HepG2 (cell line): Measurements from ENCODE around the gene TOPBP1. TPM values are rescaled to one million over a fixed set of nuclear protein-coding genes. Genes with fewer than 3 reads are reported as not detected.

Source experiments
- CENPX ChIP-seq: sonication (generic); formaldehyde crosslinking; IDR thresholded peaks from 2 replicates; pipeline ENCODE4 v1.9.0; 2021; ENCODE audit warnings: mild to moderate bottlenecking, missing genetic modification reagents, moderate library complexity
- FOXA1 ChIP-seq, 2 experiments: fragments of 450-650 bp in 1 of 2; sonication (generic) in 1 of 2; formaldehyde crosslinking in 1 of 2; IDR thresholded peaks; 2 replicates each; pipeline versions ENCODE4 v1.4.0 to v1.6.1; 2016 to 2020; ENCODE audit warnings: missing genetic modification reagents in 1 of 2
- GATA4 ChIP-seq: sonication (generic); IDR thresholded peaks from 2 replicates; pipeline ENCODE4 v1.6.1; 2016; ENCODE audit warnings: antibody characterized with exemption, low read depth, borderline replicate concordance
- HNRNPLL ChIP-seq: fragments of 200-400 bp; formaldehyde crosslinking; IDR thresholded peaks from 2 replicates; pipeline ENCODE4 v1.6.1; 2017; ENCODE audit warnings: mild to moderate bottlenecking, low read depth, low read length; ENCODE audit not compliant: poor library complexity, severe bottlenecking
- HOMEZ ChIP-seq: IDR thresholded peaks from 2 replicates; pipeline ENCODE4 v1.6.1; 2016; ENCODE audit warnings: low read depth
- MIER2 ChIP-seq: IDR thresholded peaks from 2 replicates; pipeline ENCODE4 v1.6.1; 2016; ENCODE audit warnings: missing biosample characterization, missing genetic modification reagents
- MYPOP ChIP-seq: sonication (generic); formaldehyde crosslinking; IDR thresholded peaks from 2 replicates; pipeline ENCODE4 v1.8.1; 2023; ENCODE audit warnings: mild to moderate bottlenecking, moderate library complexity, missing genetic modification reagents
- NCOA1 ChIP-seq: sonication (generic); formaldehyde crosslinking; IDR thresholded peaks from 2 replicates; pipeline ENCODE4 v1.9.0; 2021; ENCODE audit warnings: missing genetic modification reagents
- PHB2 ChIP-seq: fragments of 450-650 bp; IDR thresholded peaks from 2 replicates; pipeline ENCODE4 v1.6.1; 2018; ENCODE audit not compliant: partially characterized antibody
- PTBP1 ChIP-seq: fragments of 200-400 bp; formaldehyde crosslinking; IDR thresholded peaks from 2 replicates; pipeline ENCODE4 v1.6.1; 2018; ENCODE audit warnings: low read length, low read depth; ENCODE audit not compliant: poor library complexity, severe bottlenecking
- REST ChIP-seq, 2 experiments: IDR thresholded peaks; 2 replicates each; pipeline ENCODE4 v1.6.1; 2011 to 2012; ENCODE audit warnings: low read length in 2 of 2, borderline replicate concordance in 1 of 2, low read depth in 1 of 2, mild to moderate bottlenecking in 1 of 2, moderate library complexity in 1 of 2
- SMYD3 ChIP-seq: sonication (generic); formaldehyde crosslinking; IDR thresholded peaks from 2 replicates; pipeline ENCODE4 v1.8.1; 2023; ENCODE audit warnings: mild to moderate bottlenecking, missing genetic modification reagents
- SRF ChIP-seq: IDR thresholded peaks from 2 replicates; pipeline ENCODE4 v1.6.1; 2011; ENCODE audit warnings: mild to moderate bottlenecking, low read depth, low read length, moderate library complexity
- TBX2 ChIP-seq: sonication (generic); formaldehyde crosslinking; IDR thresholded peaks from 2 replicates; pipeline ENCODE4 v1.5.0; 2020; ENCODE audit warnings: missing genetic modification reagents, mild to moderate bottlenecking, borderline replicate concordance
- YEATS4 ChIP-seq: sonication (generic); formaldehyde crosslinking; IDR thresholded peaks from 2 replicates; pipeline ENCODE4 v1.4.0; 2020; ENCODE audit warnings: missing genetic modification reagents, borderline replicate concordance
- YY1 ChIP-seq: IDR thresholded peaks from 2 replicates; pipeline ENCODE4 v1.6.1; 2011; ENCODE audit warnings: low read length, low read depth, moderate library complexity, mild to moderate bottlenecking; ENCODE audit not compliant: insufficient read depth, insufficient replicate concordance
- ZNF18 ChIP-seq: sonication (generic); formaldehyde crosslinking; IDR thresholded peaks from 2 replicates; pipeline ENCODE4 v1.8.0; 2022; ENCODE audit warnings: mild to moderate bottlenecking, missing genetic modification reagents; ENCODE audit not compliant: insufficient replicate concordance
- ZNF75D ChIP-seq: sonication (generic); formaldehyde crosslinking; IDR thresholded peaks from 2 replicates; pipeline ENCODE4 v1.8.1; 2023; ENCODE audit warnings: missing genetic modification reagents, mild to moderate bottlenecking, borderline replicate concordance
- polyA plus RNA-seq, 8 experiments: library from polyadenylated mRNA; depleted of rRNA in 3 of 8; stranded (reverse) in 7 of 8; unstranded in 1 of 8; fragments of >200 nt; fragmentation: Illumina TruSeq in 4 of 8; extraction: Trizol in 4 of 8; gene quantifications; 2 replicates each; pipeline versions ENCODE4 v1.2.1 to v1.2.3, GENCODE V29; 2011 to 2016; ENCODE audit warnings: low read depth in 4 of 8, missing spikeins in 1 of 8, mixed read lengths in 1 of 8; ENCODE audit not compliant: insufficient read depth in 1 of 8
- total RNA-seq, 5 experiments: library from RNA; depleted of rRNA; stranded (reverse); fragments of >200 nt; fragmentation: Illumina TruSeq; extraction: Trizol; gene quantifications; 2 replicates each; pipeline ENCODE4 v1.2.3, GENCODE V29; 2016; ENCODE audit warnings: low read depth in 1 of 5

TOPBP1 gene
- total and polyA plus RNA-seq, 2 of the 13 experiments (the other 11 are each of a cell fraction or from before 2014, with no cell fraction given) = 24.3 to 42.9 TPM

GRCh38 chr3:133661454-133662277 lies at the start of gene TOPBP1 (continued):
- TF ChIP-seq REST (IDR thresholded peaks at IDR 0.05; ENCODE audit: borderline replicate concordance in 1 of 2, low read depth in 1 of 2, low read length in 2 of 2) (no peak), MIER2 (CRISPR knock-in tag) (no peak), PHB2 (no peak), HNRNPLL (peak; percentile 75), HOMEZ (CRISPR knock-in tag) (no peak), CENPX (CRISPR knock-in tag) (no peak), MYPOP (CRISPR knock-in tag) (peak; percentile 65; the same call in 1 of the 2 replicates), FOXA1 (IDR thresholded peaks at IDR 0.05) (no peak), FOXA1 (CRISPR knock-in tag; IDR thresholded peaks at IDR 0.05) (no peak), TBX2 (CRISPR knock-in tag) (peak; percentile 55; the same call in 1 of the 2 replicates), YY1 (peak; percentile 45), NCOA1 (CRISPR knock-in tag) (0 out of 2 replicates have a peak, but pooled peaks have one; percentile 50), SMYD3 (CRISPR knock-in tag) (peak; percentile 53; the same call in 1 of the 2 replicates), PTBP1 (peak; percentile 42), ZNF18 (CRISPR knock-in tag) (no peak), GATA4 (no peak), ZNF75D (CRISPR knock-in tag) (no peak), YEATS4 (0 out of 2 replicates have a peak, but pooled peaks have one; percentile 39), SRF (peak; percentile 83)
